Right lobe of liver (tissue), 4 donors: ENCODE results near the gene GCC1.

Experiments used
- CTCF ChIP-seq, 4 donors: fragments of 200-600 bp in 3 of 4; fragments of 450-650 bp in 1 of 4; IDR thresholded peaks; one replicate each; pipeline versions ENCODE4 v1.5.1 to v1.8.0; 2016 to 2022; ENCODE audit warnings: antibody characterized with exemption in 4 of 4, mild to moderate bottlenecking in 2 of 4
- POLR2A ChIP-seq: fragments of 450-650 bp; IDR thresholded peaks from one replicate; pipeline ENCODE4 v1.6.1; 2017; ENCODE audit warnings: antibody characterized with exemption, mild to moderate bottlenecking
- donor health status: DM: no; HTN: no; CAD: no.
- donor health status: DM: no; HTN: no; CAD: no.
- donor health status: DM: no; HTN: yes; CAD: no.

GRCh38 chr7:127536741-127537140 lies 48.7 kb downstream of the GCC1 start:
- TF ChIP-seq CTCF (IDR thresholded peaks at IDR 0.05): no peak
- no peak for TF ChIP-seq POLR2A
